Erythroblast (primary cell): Measurements from ENCODE around the gene PMP22.

Experiments used
- GATA1 ChIP-seq: IDR thresholded peaks from 2 replicates; pipeline ENCODE4 v1.6.1; 2011; ENCODE audit warnings: low read depth, mild to moderate bottlenecking, control low read depth, low read length, moderate library complexity
- POLR2A ChIP-seq: IDR thresholded peaks from 2 replicates; pipeline ENCODE4 v1.6.1; 2011; ENCODE audit warnings: mild to moderate bottlenecking, low read length

DNA sequence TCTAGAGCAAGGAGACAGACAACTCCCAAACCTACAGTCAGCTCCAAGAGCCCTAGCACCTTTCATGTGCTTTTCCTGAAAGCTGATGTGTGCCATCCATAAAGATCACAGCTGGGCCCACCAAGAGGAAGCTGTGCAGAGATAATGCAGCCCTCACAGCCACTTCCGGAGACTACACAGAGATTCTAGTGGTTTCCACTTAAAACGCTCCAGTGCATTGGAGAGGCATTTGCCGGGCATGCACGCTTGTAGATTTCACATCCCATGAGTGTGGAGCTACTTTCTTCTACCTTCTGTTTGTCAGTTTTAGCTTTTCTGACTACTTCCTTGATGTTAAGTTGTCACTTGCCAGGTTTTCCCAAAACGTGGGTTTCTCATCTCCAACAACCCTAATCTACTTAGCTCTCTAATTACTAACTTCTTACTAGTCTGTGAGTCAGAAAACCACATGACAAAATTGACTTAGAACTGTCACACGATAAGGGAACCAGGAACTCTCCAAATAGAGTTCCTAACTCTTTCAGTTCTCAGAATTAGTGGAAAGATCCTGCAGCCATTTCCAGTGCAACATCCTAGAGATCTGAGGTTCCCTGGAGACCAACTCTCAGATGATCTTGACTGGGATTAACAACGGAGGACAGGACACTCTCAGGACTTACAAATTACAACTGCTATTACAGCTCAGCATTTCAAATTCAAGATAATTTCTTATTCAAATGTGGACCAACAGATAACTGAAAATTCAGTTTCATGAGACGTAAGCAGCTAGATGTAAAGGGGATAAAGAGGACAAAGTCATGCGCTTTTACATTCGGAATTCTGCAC lies 28.6 kb downstream of the PMP22 start:
- TF ChIP-seq POLR2A (no peak), GATA1 (no peak)
